ENCODE measurements around the gene CRYBG1.

DNA sequence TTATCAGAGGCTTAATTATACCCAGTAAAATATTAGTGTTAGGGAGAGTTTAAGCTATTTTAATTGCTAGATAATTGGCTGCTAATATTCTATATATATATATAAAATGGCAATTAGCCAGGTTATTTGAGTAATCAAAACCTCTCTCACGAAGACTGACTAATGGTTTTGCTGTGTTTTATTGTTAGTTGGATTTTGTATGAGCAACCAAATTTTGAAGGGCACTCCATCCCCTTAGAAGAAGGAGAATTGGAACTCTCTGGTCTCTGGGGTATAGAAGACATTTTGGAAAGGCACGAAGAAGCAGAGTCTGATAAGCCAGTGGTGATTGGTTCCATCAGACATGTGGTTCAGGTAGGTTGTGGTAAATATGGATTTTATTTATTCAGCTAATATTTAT lies 166.6 kb downstream of the CRYBG1 start:
- TF ChIP-seq FOXP2 (optimal IDR thresholded peaks at IDR 0.05; ENCODE audit: borderline replicate concordance, extremely low read depth, extremely low read length, insufficient read depth) = no peak
- TF ChIP-seq SIN3A (IDR thresholded peaks at IDR 0.05; ENCODE audit: borderline replicate concordance, insufficient read depth, low read length) = no peak
- no peak for TF ChIP-seq POLR2AphosphoS5 (IDR thresholded peaks at IDR 0.05; ENCODE audit: low read depth, low read length)
